HG03175 (cell line): Measurements from ENCODE around the gene GRID2.

ENCODE experiments used
- ATAC-seq: cut with Tn5 transposase; IDR thresholded peaks from one replicate; pipeline ENCODE4 v1.9.1; 2021; ENCODE audit warnings: mild to moderate bottlenecking, moderate library complexity; ENCODE audit not compliant: unreplicated experiment

Gene GRID2

DNA sequence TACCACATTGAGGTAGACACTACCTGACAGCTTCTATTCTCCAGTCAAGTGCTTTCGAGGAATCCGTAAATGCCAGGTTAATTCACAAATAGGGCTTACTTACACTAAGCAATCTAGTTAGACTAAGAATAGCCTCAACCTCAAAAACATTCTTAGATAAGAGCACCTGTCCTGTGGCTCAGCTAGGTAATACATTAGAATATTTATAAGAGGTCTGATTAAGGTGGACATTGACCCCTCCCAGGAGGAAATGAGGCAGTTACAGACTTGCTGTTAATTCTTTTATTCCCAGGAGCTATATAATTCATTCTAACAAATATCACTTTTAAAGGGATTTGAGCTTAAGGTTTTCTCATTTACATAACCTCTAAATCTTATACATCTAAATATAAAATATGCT lies 758.1 kb downstream of the GRID2 start:
- no peak for ATAC-seq

DNA sequence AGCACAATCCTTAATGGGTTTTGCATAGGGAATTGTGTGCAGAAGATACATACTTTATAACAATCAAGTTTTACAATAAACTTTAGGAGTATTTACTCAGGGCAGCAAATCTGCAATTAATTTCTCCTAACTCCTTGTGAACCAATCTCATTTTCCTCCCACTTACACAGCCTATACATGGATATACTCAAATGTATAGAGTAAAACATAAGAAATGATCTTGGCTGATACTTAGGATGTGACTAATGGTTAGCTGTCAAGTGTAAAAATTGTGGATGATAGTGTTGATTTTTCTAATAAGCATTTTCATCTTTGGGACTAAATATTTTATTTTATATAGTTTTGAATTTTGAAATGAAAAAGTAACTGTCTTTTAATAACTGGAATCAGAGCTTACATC lies 759.6 kb downstream of the GRID2 start:
- no peak for ATAC-seq

DNA sequence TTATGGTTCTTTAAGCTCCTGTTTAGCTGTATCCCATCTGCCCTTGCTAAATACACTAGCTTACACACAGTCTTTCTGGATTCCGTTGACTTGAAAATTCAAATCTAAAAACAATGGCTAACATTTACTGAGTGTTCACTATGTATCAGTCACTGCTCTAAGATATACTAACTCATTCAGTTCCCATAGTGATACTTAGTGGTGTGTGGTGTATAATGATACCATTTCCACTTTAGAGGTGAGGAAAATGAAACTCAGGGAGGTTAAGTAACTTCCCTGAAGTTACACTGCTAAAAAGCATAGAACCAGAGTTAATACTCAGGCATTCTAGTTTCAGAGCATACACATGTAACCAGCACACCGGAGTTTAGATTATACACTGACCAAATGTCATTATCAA lies 762.0 kb downstream of the GRID2 start:
- ATAC-seq, result no peak

DNA sequence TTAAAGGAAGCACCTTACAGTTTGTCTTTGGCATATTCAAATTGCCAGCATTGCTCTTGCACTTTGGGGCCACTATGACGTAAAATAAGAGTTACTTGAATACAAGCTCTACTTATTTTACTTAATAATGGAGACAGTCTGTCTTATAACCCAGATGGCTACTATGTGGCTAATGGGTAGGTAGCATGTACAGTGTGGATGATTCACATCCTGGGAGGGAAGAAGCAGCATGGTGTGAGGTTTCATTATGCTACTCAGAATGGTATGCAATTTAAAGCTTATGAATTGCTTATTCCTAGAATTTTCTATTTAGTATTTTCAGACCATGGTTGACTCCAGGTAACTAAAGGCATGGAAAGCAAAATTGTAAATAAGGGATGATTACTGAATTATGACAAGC lies 763.0 kb downstream of the GRID2 start:
- no peak for ATAC-seq

DNA sequence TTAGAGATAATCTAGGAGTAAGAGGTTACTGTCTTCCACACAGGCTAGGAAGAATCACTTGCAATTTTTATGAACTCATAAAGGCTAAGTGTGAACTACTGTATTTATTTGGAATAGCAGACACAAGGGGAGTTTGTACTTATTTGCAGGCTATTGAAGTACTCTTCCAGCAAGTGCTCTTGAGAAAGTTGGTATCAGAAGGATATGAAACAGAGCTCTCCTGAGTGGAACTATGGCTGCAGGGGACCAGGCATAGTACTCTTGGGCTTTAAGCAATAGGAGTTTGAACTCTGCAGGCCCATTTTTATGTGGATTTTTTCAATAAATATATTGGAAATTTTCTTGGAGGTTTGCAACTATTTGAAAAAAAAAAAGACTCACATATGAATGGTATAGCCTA lies 768.5 kb downstream of the GRID2 start:
- ATAC-seq, result no peak

DNA sequence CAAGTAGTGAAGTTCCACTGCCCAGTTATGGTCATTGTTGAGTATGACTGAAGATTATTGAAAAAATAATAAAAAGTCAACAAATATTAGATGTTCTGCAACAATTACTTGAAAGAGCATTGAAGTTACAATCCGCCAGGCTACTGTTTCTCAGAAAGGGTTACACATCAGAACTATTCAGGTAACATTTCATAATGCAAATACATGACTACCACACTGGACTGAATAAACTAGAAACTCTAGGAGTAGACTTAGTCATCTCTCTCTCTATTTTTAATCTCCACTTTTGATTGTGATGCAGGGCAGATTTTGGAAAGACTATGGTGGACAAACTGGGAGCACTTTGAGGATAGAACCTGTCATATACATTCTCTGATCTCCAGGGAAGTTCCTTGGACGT lies 776.5 kb downstream of the GRID2 start:
- no peak for ATAC-seq

DNA sequence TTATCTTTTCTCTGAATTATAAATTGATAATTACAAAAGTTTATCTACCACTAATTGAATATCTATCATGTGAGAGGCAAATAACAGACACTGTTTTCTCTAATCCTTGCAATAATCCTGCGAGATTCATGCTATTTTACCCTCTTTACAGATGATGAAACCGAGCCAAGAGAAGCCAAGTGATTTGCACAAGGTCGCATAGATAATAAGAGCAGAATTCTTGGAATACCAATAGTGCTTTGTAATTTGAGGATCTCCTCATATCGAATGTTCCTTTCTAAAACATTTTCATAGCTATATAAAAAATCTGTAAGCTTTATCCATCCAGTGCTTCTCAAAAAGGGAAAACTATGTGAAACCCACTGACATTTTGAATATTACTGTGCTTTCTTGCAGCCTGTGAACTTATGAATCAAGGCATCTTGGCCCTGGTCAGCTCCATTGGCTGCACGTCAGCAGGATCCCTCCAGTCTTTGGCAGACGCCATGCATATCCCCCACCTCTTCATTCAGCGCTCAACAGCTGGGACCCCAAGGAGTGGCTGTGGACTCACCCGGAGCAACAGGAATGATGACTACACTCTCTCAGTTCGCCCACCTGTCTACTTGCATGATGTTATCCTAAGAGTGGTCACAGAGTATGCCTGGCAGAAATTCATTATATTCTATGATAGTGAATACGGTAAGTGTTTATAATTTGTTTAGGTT lies 781.0 kb downstream of the GRID2 start:
- ATAC-seq, result no peak

DNA sequence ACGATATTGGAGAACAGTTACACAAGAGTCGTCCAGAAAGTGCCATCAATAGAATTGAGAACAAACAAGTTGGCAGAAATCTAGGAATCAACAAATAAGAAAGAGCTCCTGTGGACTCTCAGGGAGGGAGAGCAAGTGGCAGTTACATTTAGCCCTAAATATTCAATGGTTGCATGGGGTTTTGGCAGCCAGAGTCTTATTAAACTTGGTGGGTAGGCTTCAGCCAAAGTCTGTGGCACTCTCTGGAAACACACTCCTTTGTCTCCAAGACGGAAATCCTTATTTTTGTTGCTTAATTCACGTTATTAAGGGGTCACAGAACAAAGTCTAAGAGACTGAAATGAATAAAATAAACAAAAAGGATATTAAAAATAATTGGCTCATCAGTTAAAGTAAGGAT lies 782.6 kb downstream of the GRID2 start:
- ATAC-seq, result no peak

DNA sequence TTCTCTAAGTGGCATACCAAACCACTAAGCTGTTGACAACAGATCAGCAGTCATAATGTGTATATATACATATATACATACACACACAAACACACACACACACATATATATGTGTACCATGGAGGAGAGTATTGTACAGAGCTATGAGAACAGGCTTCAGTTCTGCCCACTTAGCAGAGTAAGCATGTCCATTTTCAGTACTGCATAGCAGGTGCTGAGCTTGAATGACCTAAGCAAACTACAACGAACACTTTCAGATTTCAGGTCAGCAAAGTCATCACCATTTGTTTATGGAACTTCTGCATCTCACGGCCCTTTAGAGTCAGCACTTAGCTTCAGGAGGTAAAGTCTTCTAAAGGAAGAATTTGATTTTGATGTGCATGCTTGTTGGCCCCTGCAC lies 789.0 kb downstream of the GRID2 start:
- ATAC-seq, result no peak

DNA sequence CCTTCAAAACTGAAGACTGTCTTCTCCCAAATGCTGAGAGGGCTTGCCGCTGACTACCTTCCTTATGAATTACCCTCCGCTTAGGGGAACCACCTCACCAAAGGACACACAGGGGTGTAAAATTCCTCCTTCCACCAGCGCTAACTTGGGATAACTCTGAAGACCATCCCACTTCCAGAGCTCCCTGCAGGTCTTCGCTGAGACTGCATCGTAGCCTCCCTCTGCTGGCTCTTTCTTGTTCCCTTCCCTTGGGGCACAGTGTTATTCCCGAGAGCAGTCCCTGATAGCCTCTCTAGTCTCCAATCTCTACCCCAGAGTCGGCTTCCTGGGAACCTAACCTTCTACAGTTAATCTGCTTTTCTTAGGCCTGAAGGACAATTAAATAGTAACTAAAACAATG lies 799.3 kb downstream of the GRID2 start:
- no peak for ATAC-seq

DNA sequence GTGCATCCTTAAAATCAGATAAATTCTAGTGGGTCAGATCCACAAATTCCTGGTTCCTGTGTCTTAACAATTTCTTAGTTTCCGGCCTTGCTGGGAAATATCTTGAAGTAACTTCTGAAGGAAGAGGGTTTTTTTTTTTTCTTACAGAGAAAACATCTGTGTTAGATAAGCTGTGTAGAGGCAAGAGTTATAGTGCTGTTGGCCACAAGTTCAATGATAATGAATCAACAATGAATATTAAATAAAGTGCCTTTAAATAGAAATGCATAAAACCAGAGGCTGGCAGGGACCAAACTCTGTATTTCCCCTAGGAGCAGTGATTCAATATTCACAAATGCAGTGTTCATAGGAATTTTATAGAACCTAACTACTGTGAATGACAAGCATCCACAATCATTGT lies 812.9 kb downstream of the GRID2 start:
- ATAC-seq, result no peak

DNA sequence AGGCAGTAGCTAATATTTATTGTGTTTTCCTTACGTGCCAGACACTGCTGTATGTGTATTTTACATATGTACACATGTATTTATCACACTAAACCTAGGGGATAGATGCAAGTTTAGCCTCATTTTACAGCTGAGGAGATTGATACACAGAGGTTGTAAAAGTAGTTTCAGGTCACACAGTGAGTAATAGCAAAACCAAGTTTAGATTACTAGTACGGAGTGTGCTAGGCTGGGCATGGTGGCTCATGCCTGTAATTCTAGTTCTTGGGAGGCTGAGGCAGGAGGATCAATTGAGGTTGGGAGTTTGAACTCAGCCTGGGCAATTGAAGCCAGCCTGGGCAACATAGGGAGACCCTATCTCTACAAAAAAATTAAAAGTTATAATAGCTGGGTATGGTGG lies 823.7 kb downstream of the GRID2 start:
- ATAC-seq, result no peak

DNA sequence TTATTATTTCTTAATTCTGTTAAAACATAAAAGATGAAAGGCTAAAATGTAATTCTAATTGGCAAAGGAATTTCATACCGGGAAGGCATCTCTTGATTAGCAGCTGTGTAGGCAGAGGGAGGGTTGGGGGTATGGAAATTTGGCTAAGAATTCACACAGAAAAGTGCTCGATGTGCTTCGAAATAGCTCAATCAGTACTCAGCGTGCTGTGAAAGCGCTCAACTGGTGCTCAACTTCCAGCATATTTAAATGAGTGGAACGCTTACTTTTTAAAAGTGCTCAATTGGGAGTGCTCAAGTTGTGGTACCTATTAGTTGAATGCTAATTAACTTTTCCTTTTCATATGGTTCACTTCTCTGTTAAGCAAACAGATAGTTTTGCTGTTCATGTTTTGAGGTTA lies 828.9 kb downstream of the GRID2 start:
- no peak for ATAC-seq

DNA sequence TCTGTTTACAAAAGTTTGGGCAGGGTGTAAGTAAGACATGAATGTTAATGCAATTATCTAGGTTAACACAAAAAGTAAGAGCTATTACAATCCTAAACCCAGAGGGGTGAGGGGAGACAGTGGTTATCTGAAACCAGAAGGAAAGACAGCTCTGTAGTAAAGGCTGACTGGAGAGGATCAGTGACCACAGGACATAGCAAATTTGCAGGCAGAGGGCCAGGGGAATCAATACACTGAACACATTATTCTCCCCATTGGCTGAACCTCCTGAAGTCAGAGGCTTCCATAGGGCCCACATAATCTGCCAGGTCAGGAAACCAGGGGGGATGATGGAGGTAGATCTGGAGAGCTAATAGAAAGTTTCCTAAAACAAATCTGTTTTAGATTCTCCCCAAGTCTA lies 835.4 kb downstream of the GRID2 start:
- ATAC-seq, result no peak

DNA sequence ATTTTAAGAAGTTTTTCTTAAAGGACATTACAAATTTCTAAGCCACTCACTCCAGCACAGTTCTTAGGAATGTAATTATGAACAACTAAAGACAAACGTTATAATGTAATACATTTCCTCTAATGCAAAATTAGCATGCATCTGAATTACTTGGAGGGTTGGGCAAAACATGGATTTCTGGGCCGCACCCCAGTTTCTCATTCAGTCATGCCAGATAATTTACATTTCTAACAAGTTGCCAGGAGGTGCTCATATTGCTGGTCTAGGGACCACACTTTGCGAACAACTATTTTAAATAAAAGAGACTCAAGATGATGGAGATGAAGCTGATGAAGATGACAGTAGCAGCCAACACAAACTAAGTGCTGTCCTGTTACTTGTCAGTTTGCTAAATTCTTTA lies 840.1 kb downstream of the GRID2 start:
- ATAC-seq, result no peak

DNA sequence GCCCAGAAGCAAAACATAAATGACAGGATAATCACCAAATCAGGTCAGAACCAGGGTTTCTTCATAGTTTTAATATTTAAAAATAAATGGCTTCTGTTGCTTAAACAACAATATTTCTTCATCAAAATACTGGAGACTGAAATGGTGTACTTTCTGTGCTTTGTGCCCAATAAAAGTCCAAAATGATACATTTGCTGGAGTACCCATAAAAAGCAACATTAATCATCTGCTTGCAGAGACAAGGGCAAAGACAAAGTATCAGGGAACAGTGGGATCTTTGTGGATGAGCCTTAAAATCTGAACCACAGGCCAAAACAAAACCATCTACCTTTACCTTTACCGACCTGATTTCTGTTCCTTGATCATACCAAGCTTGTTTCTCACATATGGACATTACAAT lies 840.9 kb downstream of the GRID2 start:
- ATAC-seq, result no peak

DNA sequence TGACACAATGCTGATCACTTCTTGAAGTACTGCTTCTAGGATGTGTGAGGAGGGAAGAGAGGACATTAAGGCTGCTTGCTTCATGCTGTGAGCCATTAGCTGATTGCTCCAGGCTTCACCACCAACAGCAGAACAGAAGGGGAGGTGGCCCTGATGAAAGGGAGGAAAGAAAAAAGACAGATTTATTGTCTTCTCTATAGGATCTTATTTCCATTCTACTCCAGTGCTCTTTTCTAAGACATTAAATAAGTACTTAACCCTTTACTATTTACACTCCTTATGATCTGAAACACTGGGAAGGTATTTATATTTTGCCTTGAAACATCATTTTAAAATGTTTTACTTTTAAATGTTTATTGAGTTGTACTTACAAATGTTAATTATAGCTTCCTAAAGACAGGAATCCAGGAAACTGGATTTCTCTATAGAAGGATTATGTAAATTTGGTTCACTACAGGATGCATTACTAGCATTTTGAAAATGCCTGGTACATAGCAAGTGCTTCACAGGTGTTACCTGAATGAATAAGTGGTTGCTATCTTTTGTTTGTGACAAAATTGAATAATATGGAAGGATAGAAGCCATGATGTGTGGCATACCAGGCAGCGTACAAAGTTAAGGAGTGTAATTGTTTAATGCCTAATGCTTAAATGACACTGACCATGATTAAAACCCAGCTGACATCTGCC lies 843.9 kb downstream of the GRID2 start:
- no peak for ATAC-seq

DNA sequence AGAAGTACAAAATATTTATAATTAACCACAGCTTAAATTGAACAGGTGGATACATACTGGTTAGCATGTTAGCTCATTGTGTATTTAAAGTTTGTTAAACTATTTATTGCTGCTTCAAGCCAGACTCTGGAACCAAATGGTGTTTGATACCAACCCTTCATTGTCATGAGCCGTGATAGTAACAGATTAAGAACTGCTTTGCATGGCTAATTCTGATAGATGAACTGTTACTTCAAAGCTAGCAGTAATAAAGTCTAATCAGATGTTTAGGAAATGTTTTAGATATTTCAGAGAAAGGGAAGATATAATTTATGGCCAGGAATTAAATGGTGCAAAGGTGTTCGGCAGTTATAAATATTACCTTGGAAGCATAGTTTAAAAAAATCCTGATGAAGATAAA lies 848.7 kb downstream of the GRID2 start:
- no peak for ATAC-seq

DNA sequence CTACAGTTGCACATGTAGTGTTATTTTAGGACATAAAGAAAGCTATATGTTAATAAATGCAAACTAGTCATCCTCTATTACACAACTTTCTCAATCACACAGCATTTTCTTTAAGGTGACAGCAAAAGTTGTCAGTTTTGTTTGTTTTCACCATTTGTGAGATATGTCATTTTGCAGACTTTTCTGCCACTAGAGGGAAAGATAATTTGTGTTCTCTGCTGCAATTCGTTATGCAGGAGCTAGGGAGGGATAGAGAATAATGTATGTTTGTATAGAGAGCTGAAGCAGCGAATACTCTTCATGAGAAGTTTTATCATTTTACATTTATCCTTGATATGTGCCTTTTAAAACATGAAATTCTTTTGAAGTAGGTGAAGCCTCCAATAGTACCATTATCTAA lies 854.2 kb downstream of the GRID2 start:
- no peak for ATAC-seq

DNA sequence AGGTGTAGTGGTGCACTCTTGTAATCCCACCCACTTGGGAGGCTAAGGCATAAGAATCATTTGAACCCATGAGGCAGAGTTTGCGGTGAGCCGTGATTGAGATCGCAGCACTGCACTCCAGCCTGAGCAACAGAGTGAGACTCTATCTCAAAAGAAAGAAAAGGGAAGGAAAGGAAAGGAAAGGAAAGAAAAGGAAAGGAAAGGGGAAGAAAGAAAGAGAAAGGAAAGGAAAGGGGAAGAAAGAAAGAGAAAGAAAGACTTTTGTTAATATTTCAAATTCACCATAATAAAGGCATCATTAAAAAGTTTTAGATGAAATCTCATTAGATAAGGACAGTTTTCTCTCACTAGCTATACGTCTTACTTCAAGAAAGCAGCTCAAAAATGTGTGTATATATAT lies 864.3 kb downstream of the GRID2 start:
- no peak for ATAC-seq

DNA sequence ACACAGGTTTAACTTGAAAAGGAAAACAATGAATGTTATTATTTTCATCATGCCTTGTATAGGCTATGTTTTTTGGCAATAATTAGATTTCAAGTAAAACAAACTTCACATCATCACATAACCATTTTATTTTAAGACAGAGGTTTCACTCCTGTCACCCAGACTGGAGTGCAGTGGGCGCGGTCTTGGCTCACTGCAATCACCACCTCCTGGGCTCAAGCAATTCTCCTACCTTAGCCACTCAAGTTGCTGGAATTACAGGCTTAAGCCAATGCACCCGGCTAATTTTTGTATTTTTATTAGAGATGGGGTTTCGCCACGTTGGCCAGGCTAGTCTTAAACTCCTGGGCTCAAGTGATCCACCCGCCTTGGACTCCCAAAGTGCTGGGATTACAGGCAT lies 866.2 kb downstream of the GRID2 start:
- no peak for ATAC-seq

DNA sequence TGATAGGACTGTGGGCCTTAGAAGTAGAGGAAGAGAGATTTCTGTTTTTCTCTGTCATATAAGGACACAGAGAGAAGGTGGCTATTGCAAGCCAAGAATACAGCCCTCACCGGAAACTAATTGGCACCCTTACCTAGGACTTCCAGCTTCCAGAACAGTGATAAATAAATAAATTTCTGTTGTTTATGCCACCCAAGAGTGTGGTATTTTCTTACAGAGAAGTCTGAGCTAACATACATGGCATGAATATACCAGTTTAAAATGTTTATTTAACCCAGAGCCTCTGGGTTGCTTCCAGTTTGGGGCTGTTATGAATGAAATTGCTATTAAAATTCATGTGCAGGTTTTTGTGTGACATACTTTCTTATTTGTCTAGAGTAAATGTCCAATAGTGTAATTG lies 870.8 kb downstream of the GRID2 start:
- no peak for ATAC-seq

DNA sequence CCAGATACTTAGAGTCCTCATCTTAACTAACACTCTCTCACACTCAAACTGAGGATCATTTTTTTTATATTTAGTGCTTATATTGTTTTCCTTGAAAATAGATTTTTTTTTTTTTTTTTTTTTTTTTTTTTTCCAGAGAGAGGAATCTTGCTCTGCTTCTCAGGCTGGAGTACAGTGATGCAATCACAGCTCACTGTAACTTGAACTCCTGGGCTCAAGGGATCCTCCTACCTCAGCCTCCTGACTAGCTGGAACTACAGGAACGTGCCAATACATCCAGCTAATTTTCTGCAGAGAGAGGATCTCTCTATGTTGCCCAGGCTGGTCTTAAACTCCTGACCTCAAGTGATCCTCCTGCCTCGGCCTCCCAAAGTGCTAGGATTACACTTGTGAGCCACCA lies 874.5 kb downstream of the GRID2 start:
- no peak for ATAC-seq
